HPDE6-E6E7 (cell line): ENCODE data around the gene HSPA13.
"Not testable (repeated sequence)": the region's sequence is repeated elsewhere in the genome, so short reads cannot be mapped to it uniquely, and the experiment has no call there.

ENCODE experiments used
- DNase-seq: peaks from one replicate; pipeline ENCODE4 v3.0.0; 2011; ENCODE audit warnings: missing footprints; ENCODE audit errors: extremely low spot score

Gene HSPA13

GRCh38 chr21:14382835-14383595 lies at the start of gene HSPA13:
HSPA13 (minus strand) TSS chr21:14383146; CDS start chr21:14383119, 27 bp downstream.
- peak; percentile 98 for DNase-seq

GRCh38 chr21:14418920-14419319 lies 36.0 kb upstream of the HSPA13 start:
- no peak for DNase-seq

GRCh38 chr21:14414932-14415508 lies 32.1 kb upstream of the HSPA13 start:
- no peak for DNase-seq

- DNase-seq: no peak
These were observed 23.0 kb upstream of the HSPA13 start for GRCh38 chr21:14405962-14406361.

GRCh38 chr21:14405225-14405624 lies 22.3 kb upstream of the HSPA13 start:
- no peak for DNase-seq

DNA sequence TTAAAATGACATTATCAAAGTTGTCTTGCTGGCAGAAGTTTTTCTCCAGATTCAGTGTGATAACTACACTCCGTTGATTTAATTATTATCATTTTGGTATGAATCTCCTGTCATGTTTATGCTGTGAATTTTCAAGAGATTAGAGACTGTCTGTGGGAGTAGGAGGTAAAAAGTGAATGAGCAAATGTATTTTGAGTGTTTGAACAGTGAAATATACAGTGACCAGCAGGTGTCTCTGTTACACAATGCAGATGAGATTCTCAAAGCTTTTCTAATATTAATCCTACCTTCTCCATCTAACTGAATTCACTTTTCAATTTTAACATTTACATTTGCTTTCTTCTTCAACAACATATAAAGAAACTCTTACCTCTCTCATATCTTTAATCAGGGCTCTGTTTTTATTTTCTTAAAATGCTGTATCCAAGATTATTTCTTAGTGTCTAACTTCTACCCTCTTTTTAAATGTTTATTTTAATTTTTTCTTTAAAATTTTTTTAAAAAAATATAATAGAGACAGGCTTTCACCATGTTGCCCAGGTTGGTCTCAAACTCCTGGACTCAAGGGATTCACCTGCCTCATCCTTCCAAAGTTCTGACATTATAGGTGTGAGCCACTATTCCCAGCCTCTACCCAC lies 20.9 kb upstream of the HSPA13 start:
- DNase-seq: no peak

GRCh38 chr21:14401217-14401616 lies 18.3 kb upstream of the HSPA13 start:
- DNase-seq: no peak

DNA sequence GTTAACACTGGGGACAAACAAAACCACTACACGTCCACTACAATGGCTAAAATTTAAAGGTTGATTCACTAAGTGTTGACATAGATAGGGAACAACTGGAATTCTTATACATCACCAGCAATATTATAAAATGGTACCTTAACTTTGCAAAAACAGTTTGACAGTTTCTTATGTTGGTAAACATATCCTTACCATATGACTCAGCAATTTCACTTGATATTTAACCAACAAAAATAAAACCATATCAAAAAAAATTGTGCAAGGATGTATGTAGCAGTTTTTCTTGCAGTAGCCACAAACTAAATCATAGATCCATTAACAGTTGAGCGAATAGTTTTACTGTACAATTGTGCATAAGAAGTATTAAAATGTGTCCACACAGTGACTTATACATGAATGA lies 5.3 kb upstream of the HSPA13 start:
- no peak for DNase-seq

GRCh38 chr21:14384453-14384852 lies 1.5 kb upstream of the HSPA13 start:
- no peak for DNase-seq

- no peak for DNase-seq
These were observed 742 bp upstream of the HSPA13 start for GRCh38 chr21:14383596-14384180.

DNA sequence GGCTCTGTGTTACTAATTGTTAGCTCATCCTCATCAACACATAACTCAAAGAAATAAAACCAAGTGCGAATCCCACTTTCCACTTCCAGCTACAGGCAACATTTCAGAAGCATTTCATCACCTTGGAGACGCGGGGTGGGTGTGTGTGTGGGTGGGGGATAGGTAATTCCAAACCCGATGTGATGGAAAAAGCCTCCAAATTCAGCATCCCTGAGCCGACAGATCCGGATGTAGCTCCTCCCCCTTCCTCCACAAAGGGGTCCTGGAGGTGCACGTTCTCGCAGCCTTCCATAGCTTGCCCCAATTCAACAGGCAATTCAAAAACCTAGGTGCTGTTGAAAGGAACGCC lies 486 bp downstream of the HSPA13 start:
- peak; percentile 6 for DNase-seq

DNA sequence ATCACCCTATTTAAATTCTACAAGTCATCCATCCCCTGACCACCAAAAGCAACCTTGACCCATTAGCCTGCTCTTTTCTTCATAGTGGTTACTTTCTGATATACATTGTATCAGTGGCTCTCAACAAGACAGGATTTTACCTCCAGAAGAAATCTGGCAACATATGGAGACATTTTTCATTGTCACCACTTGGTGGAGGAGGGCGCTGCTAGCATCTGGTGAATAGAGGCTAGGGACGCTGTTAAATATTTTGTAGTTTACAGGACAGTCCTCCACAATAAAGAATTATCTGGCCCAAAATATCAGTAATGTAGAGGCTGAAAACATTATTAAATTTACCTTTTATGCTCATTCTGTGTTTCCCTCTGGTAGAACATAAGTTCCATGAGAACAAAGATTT lies 6.1 kb downstream of the HSPA13 start:
- DNase-seq: no peak

DNA sequence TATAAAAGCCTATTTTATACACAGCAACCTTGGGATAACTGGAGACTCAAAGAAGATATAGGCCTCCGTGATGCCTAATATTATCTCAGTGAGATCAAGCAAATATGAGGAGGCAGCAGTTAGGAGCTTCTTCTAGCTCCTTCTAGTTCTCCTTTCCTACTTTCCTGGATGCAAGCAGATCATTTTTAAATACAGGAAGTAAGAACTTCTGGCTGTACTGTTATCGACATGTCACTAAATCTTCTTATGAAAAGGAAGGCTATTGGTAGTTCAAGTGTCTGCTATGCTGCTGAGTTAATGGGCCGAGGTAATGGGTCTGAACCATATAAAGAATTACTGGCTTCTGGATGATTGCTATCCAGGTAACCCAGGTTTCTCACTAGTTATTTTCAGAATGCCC lies 15.9 kb downstream of the HSPA13 start:
- DNase-seq: no peak

DNA sequence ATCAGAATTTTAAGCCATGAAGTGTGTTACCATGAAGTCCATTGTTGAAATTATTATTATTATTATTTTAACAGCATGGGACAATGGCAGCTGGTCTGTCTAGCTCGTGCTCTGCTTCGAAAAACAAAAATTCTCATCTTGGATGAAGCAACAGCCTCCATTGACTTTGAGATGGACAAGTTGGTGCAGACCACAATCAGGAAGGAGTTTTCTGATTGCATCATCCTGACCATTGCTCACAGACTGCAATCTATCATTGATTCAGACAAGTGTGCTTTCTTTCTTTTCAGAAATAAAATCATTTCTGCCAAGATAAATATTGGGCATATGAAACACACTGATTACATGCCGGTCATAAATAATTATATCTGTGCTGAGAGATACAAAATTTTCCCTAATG lies 21.0 kb downstream of the HSPA13 start:
- DNase-seq: peak; percentile 61

DNA sequence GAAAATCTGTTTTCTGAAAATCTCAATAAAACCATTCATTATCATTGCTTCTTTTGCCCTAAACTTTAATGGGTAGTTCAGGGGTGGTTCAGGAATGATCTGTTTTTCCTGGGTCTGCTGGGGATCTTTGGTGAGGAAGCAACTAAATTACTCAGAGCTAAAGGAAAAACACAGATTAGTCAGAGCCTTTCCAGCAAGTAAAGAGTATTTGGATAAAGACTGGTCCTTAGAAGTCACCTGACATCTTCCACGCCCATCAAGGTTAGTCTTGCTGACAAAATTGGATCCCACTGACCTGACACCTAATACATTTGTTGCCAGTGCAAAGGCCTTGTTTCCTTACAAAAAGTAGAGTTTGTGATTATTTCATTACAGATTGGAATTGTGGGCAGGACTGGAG lies 24.2 kb downstream of the HSPA13 start:
- no peak for DNase-seq

- peak; percentile 13 for DNase-seq
These were observed 26.2 kb downstream of the HSPA13 start for GRCh38 chr21:14356746-14357145.

DNA sequence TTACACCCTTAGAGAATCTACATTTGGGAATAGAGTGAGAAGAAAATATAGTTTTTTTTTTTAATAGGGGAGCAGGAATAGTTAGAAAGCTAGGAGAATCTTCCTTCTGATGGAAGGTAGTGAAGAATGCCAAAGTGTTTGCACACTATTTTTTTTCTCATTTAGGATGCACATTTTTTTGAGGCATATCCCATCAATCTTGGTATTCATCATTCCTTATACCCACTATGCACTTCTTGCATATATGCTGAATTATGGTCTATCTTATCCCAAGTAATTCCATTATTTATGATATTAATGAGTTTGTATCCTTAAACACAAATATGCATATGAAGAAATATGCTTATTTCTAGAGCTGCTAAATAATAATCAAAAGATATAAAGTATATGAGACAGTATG lies 28.4 kb downstream of the HSPA13 start:
- no peak for DNase-seq

- DNase-seq: no peak
These were observed 29.2 kb downstream of the HSPA13 start for GRCh38 chr21:14353726-14354125.

- DNase-seq: no peak
These were observed 29.7 kb downstream of the HSPA13 start for GRCh38 chr21:14353231-14353630.

GRCh38 chr21:14327346-14327745 lies 55.6 kb downstream of the HSPA13 start:
- DNase-seq: not testable (repeated sequence)

DNA sequence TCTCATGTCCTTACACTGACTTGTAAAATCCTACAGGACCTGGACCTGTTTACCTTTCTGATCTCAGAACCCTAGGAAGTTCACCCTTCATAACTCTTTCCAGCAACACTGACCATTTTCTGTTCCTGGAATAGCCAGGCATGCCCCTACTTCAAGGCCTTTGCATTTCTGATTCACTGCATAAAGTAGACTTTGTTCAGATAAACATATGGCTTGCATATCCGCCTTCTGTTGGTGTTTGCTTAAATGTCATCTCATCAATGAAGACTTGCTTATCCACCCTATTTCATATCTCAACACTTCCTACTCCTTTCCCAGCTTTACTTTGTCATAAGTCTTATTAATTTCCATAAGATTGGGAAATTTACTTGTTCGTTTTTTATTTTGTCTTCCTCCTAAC lies 57.4 kb downstream of the HSPA13 start:
- DNase-seq: no peak
